ENCODE data around the gene ALDH1A1. TPM values are rescaled to one million over a fixed set of nuclear protein-coding genes. Genes with fewer than 3 reads are reported as not detected.

The ALDH1A1 gene
- total RNA-seq, 1 experiment from 2014 or later: 8.8 TPM

DNA sequence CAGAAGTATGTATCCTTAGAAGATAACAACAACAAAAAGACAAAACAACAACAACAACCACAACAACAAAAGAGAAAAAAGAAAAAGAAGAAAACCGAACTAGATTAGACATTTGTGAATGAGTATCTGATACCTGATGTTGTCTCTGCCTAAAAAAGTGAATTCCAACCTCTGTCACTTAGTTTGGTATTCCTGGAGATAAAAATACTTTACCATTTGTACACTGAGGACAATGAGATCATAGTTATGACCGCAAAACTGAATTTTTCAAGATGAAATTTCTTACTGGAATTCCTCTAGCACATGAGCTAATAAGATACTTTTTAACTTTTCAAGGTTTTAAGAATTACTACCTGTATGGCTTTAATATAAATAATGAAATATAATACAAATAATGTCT lies 54.5 kb downstream of the ALDH1A1 start:
- no peak overlapping the region for H3K4me3 ChIP-seq (ENCODE audit: low read depth, low read length, poor library complexity, severe bottlenecking)
- H3K27me3 ChIP-seq (replicated peaks; ENCODE audit: insufficient read depth, low read depth, low read length, poor library complexity): no peaks in the 10 kb centered on the region
- no peaks in the 10 kb centered on the region for H3K9me3 ChIP-seq (ENCODE audit: low read depth, low read length, poor library complexity, severe bottlenecking)
- intact Hi-C loops (cut with micrococcal nuclease; ENCODE audit: unreplicated experiment): no loop called here
- no TSS peak for BruUV-seq (replicated peaks)
- H3K4me1 ChIP-seq (ENCODE audit: insufficient read depth, low read length, poor library complexity, severe bottlenecking): no peaks in the 10 kb centered on the region
- no peaks in the 10 kb centered on the region for H3K36me3 ChIP-seq (ENCODE audit: insufficient read depth, low read length, poor library complexity, severe bottlenecking)
- CTCF ChIA-PET: no interaction called here
- DNase-seq (ENCODE audit: low spot score): no peak
- TF ChIP-seq, protein P1, sequence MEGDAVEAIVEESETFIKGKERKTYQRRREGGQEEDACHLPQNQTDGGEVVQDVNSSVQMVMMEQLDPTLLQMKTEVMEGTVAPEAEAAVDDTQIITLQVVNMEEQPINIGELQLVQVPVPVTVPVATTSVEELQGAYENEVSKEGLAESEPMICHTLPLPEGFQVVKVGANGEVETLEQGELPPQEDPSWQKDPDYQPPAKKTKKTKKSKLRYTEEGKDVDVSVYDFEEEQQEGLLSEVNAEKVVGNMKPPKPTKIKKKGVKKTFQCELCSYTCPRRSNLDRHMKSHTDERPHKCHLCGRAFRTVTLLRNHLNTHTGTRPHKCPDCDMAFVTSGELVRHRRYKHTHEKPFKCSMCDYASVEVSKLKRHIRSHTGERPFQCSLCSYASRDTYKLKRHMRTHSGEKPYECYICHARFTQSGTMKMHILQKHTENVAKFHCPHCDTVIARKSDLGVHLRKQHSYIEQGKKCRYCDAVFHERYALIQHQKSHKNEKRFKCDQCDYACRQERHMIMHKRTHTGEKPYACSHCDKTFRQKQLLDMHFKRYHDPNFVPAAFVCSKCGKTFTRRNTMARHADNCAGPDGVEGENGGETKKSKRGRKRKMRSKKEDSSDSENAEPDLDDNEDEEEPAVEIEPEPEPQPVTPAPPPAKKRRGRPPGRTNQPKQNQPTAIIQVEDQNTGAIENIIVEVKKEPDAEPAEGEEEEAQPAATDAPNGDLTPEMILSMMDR (conservative IDR thresholded peaks at IDR 0.05; ENCODE audit: low read depth, low read length): no peak
- no peak for TF ChIP-seq EZH2 (IDR thresholded peaks at IDR 0.05; ENCODE audit: borderline replicate concordance, low read depth, low read length, poor library complexity, severe bottlenecking)
- no peak overlapping the region for H3K27ac ChIP-seq (ENCODE audit: low read depth, low read length, poor library complexity, severe bottlenecking)
- POLR2A ChIA-PET (ENCODE audit: low non-redundant PET): no interaction called here

DNA sequence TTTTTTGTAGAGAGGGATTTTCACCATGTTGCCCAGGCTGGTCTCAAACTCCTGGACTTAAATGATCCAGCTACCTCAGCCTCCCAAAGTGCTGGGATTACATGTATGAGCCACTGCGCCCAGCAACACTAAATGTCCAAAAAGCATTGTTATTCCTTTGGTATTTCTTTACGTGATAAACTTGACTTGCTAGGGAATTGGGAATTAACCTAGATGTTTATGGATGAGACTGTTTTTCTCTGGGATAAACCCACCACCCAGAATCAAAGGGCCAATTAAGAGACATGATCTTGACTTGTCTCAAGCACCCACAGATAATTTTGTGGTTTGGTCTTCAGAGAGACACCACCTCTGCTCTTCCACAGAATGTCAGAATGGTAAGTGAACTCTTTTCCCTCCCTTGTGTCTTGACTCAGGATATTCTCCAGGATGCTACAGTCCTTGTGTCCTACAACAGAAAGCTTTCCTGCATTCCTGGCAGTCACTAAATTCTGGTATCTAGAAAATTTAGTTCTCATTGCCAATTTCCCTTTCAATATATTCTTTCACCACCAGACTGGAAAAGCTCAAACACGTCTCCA lies 55.7 kb downstream of the ALDH1A1 start:
- no TSS peak for BruUV-seq (replicated peaks)
- TF ChIP-seq, protein P1 (conservative IDR thresholded peaks at IDR 0.05; ENCODE audit: low read depth, low read length): no peak
- no peak for TF ChIP-seq EZH2 (IDR thresholded peaks at IDR 0.05; ENCODE audit: borderline replicate concordance, low read depth, low read length, poor library complexity, severe bottlenecking)
- Histone ChIP-seq H3K4me1 (ENCODE audit: insufficient read depth, low read length, poor library complexity, severe bottlenecking) (no peaks in the 10 kb centered on the region), H3K9me3 (ENCODE audit: low read depth, low read length, poor library complexity, severe bottlenecking) (no peaks in the 10 kb centered on the region), H3K27ac (ENCODE audit: low read depth, low read length, poor library complexity, severe bottlenecking) (no peak overlapping the region), H3K4me3 (ENCODE audit: low read depth, low read length, poor library complexity, severe bottlenecking) (no peak overlapping the region), H3K27me3 (replicated peaks; ENCODE audit: insufficient read depth, low read depth, low read length, poor library complexity) (no peaks in the 10 kb centered on the region), H3K36me3 (ENCODE audit: insufficient read depth, low read length, poor library complexity, severe bottlenecking) (no peaks in the 10 kb centered on the region)
- ChIA-PET CTCF (no interaction called here), POLR2A (ENCODE audit: low non-redundant PET) (no interaction called here)
- no peak for DNase-seq (ENCODE audit: low spot score)
- intact Hi-C loops (cut with micrococcal nuclease; ENCODE audit: unreplicated experiment): no loop called here

DNA sequence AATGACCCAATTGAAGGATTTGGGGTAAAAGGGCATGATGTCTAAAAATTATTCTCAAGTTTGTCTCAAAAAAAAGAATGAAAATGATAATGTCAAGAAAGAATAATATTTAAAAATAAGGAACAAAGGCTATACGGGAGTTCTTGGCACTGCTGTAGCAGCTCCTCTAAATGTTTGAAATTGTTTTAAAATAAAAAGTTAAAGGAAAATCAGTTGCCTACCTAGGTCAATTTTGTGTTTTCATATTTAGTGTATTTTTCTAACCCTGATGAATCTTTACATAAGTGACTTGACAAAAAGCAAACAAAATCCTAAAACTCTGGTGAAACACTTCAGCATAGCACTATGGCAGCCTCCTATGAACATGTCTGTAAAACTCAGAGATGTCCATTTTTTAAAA lies 56.4 kb downstream of the ALDH1A1 start:
- TF ChIP-seq, protein P1 (conservative IDR thresholded peaks at IDR 0.05; ENCODE audit: low read depth, low read length): no peak
- no peak for TF ChIP-seq EZH2 (IDR thresholded peaks at IDR 0.05; ENCODE audit: borderline replicate concordance, low read depth, low read length, poor library complexity, severe bottlenecking)
- CTCF ChIA-PET: no interaction called here
- H3K27ac ChIP-seq (ENCODE audit: low read depth, low read length, poor library complexity, severe bottlenecking): no peak overlapping the region
- H3K4me3 ChIP-seq (ENCODE audit: low read depth, low read length, poor library complexity, severe bottlenecking): no peak overlapping the region
- no peak for DNase-seq (ENCODE audit: low spot score)
- H3K27me3 ChIP-seq (replicated peaks; ENCODE audit: insufficient read depth, low read depth, low read length, poor library complexity): no peaks in the 10 kb centered on the region
- no peaks in the 10 kb centered on the region for H3K9me3 ChIP-seq (ENCODE audit: low read depth, low read length, poor library complexity, severe bottlenecking)
- intact Hi-C loops (cut with micrococcal nuclease; ENCODE audit: unreplicated experiment): no loop called here
- no TSS peak for BruUV-seq (replicated peaks)
- no peaks in the 10 kb centered on the region for H3K4me1 ChIP-seq (ENCODE audit: insufficient read depth, low read length, poor library complexity, severe bottlenecking)
- H3K36me3 ChIP-seq (ENCODE audit: insufficient read depth, low read length, poor library complexity, severe bottlenecking): no peaks in the 10 kb centered on the region
- POLR2A ChIA-PET (ENCODE audit: low non-redundant PET): no interaction called here
